H1 (cell line): Measurements from ENCODE around the gene B4GALNT1. TPM values are rescaled to one million over a fixed set of nuclear protein-coding genes. Genes with fewer than 3 reads are reported as not detected.
A peak's percentile ranks its signal among the peaks of the same experiment; 100 is the strongest.

Experiments
- ASH2L ChIP-seq: fragments of 200-600, 300-600 bp; sonication (generic); IDR thresholded peaks from one replicate; pipeline ENCODE4 v1.7.1; 2017; ENCODE audit warnings: low read length
- CBX8 ChIP-seq: fragments of 300-800, 300-1000 bp; sonication (generic); IDR thresholded peaks from 2 replicates; pipeline ENCODE4 v1.7.1; 2016; ENCODE audit warnings: low read depth, low read length, borderline replicate concordance
- CHD2 ChIP-seq: IDR thresholded peaks from 2 replicates; pipeline ENCODE4 v1.6.1; 2012; ENCODE audit warnings: low read length, improper control_type of control experiment
- CREB1 ChIP-seq: IDR thresholded peaks from 2 replicates; pipeline ENCODE4 v1.6.1; 2012; ENCODE audit warnings: inconsistent platforms
- CTBP2 ChIP-seq: IDR thresholded peaks from 2 replicates; pipeline ENCODE4 v1.7.0; 2011; ENCODE audit warnings: borderline replicate concordance, mild to moderate bottlenecking, moderate library complexity, mixed read lengths, low read length; ENCODE audit not compliant: insufficient read depth, insufficient read length
- GABPA ChIP-seq: IDR thresholded peaks from 2 replicates; pipeline ENCODE4 v1.6.1; 2011; ENCODE audit warnings: mild to moderate bottlenecking, low read length, moderate library complexity, borderline replicate concordance; ENCODE audit not compliant: insufficient read depth
- HDAC2 ChIP-seq, 2 experiments: fragments of 300-600 bp in 1 of 2; sonication (generic) in 1 of 2; IDR thresholded peaks; 2 replicates each; pipeline ENCODE4 v1.6.1; 2011 to 2012; ENCODE audit warnings: low read depth in 2 of 2, low read length in 2 of 2, mild to moderate bottlenecking in 2 of 2, moderate library complexity in 2 of 2, borderline replicate concordance in 1 of 2, inconsistent platforms in 1 of 2
- JUN ChIP-seq: IDR thresholded peaks from 2 replicates; pipeline ENCODE4 v1.6.1; 2011; ENCODE audit warnings: low read depth, mild to moderate bottlenecking, improper control_type of control experiment, low read length
- JUND ChIP-seq: IDR thresholded peaks from 2 replicates; pipeline ENCODE4 v1.6.1; 2011; ENCODE audit warnings: mild to moderate bottlenecking, improper control_type of control experiment, low read length
- KDM4A ChIP-seq: IDR thresholded peaks from one replicate; pipeline ENCODE4 v1.7.1; 2012; ENCODE audit warnings: low read depth, mild to moderate bottlenecking, moderate library complexity, low read length, inconsistent platforms; ENCODE audit not compliant: severe bottlenecking
- MAFK ChIP-seq: IDR thresholded peaks from 2 replicates; pipeline ENCODE4 v1.6.1; 2012; ENCODE audit warnings: low read depth, mild to moderate bottlenecking, improper control_type of control experiment, low read length
- POLR2A ChIP-seq, 2 experiments: IDR thresholded peaks; 1 replicate in 1 of 2; 2 replicates in 1 of 2; pipeline ENCODE4 v1.6.1; 2011; ENCODE audit warnings: low read depth in 2 of 2, low read length in 2 of 2, mild to moderate bottlenecking in 2 of 2; ENCODE audit errors: control extremely low read depth in 1 of 2
- RFX5 ChIP-seq: IDR thresholded peaks from 2 replicates; pipeline ENCODE4 v1.6.1; 2011; ENCODE audit warnings: low read depth, low read length, improper control_type of control experiment, borderline replicate concordance
- RXRA ChIP-seq: IDR thresholded peaks from 2 replicates; pipeline ENCODE4 v1.6.1; 2011; ENCODE audit warnings: low read depth, mild to moderate bottlenecking, low read length, moderate library complexity; ENCODE audit not compliant: insufficient read depth
- SAP30 ChIP-seq: fragments of 300-600 bp; sonication (generic); IDR thresholded peaks from 2 replicates; pipeline ENCODE4 v1.7.1; 2012; ENCODE audit warnings: low read length, moderate library complexity, mild to moderate bottlenecking, inconsistent platforms; ENCODE audit not compliant: insufficient read depth, insufficient replicate concordance
- SIN3A ChIP-seq, 2 experiments: IDR thresholded peaks in 1 of 2; conservative IDR thresholded peaks in 1 of 2; 2 replicates each; pipeline ENCODE4 v1.6.1; 2011 to 2012; ENCODE audit warnings: low read length in 2 of 2, improper control_type of control experiment in 1 of 2, low read depth in 1 of 2, mild to moderate bottlenecking in 1 of 2
- SP1 ChIP-seq: IDR thresholded peaks from 2 replicates; pipeline ENCODE4 v1.6.1; 2011; ENCODE audit warnings: low read depth, low read length
- SP2 ChIP-seq: IDR thresholded peaks from 2 replicates; pipeline ENCODE4 v1.6.1; 2012; ENCODE audit warnings: mild to moderate bottlenecking, low read length, inconsistent platforms
- SP4 ChIP-seq: IDR thresholded peaks from 2 replicates; pipeline ENCODE4 v1.6.1; 2012; ENCODE audit warnings: low read length, inconsistent platforms
- TAF1 ChIP-seq: IDR thresholded peaks from 2 replicates; pipeline ENCODE4 v1.6.1; 2011; ENCODE audit warnings: mild to moderate bottlenecking, low read depth, low read length
- TBP ChIP-seq: IDR thresholded peaks from 2 replicates; pipeline ENCODE4 v1.6.1; 2011; ENCODE audit warnings: low read depth, low read length, improper control_type of control experiment
- polyA plus RNA-seq, 7 experiments: library from polyadenylated mRNA; depleted of rRNA in 3 of 7; stranded (reverse) in 5 of 7; unstranded in 2 of 7; fragments of >200 nt in 5 of 7; fragments of 200-250 nt in 2 of 7; gene quantifications; 1 replicate in 5 of 7; 2 replicates in 1 of 7; 4 replicates in 1 of 7; pipeline versions ENCODE4 v1.2.1 to v1.2.3, GENCODE V29; 2011 to 2013; ENCODE audit warnings: missing spikeins in 2 of 7, mixed read lengths in 2 of 7
- total RNA-seq: library from RNA; stranded (reverse); fragmentation: NEBNext Ultra II Directional; extraction: Animal tissue kit (Norgen Biotek cat#: 25700); gene quantifications from 2 replicates; pipeline ENCODE4 v1.2.1, GENCODE V29; 2021
- TF ChIP-seq, protein P1 (sequence below): IDR thresholded peaks from 2 replicates; pipeline ENCODE4 v1.6.1; 2011; ENCODE audit warnings: low read length, improper control_type of control experiment
- TF ChIP-seq, protein P2 (sequence below): IDR thresholded peaks from 2 replicates; pipeline ENCODE4 v1.6.1; 2011; ENCODE audit warnings: low read depth, mild to moderate bottlenecking, low read length; ENCODE audit not compliant: insufficient read depth
- TF ChIP-seq, protein P3 (sequence below): IDR thresholded peaks from 2 replicates; pipeline ENCODE4 v1.6.1; 2012; ENCODE audit warnings: inconsistent platforms

B4GALNT1 gene
- total and polyA plus RNA-seq, 2 of the 8 experiments (the other 6 are each of a cell fraction or from before 2014, with no cell fraction given), result 1.5 to 2.3 TPM

DNA sequence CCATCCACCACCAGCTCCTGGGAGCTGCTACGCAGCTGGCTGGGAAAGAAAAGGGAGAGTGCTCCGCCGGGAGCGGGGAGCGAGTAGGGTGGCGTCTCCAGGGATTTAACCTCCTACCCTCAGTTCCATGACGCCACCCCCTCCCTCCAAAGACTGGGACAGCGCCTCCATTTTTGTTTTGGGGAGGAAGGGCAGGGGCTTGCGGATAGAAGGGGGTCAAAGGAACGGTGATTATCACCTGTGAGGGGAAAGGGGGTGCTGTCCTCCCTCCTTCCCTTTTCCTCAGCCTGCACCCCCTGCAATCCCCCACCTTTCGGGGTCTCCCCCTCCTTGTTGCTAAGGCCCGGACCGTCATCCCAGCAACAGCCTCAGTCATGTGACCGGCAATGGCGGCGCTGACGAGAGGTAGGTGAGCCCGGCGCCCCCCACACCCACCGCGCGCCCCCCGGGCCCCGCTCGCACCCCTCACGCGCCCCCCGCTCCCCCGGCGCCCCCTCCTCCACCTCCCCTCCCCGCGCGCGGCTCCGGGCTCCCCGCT, 28.5 kb downstream of the B4GALNT1 start, which contains the start of gene DTX3 (continued):
- peak in 1 of 2 experiments; percentile 64; a peak in 2 of 4 replicates for TF ChIP-seq SIN3A (conservative IDR thresholded peaks at IDR 0.05 in 1 of 2, IDR thresholded peaks at IDR 0.05 in 1 of 2; ENCODE audit: low read depth in 1 of 2, low read length in 2 of 2)
- TF ChIP-seq POLR2A (IDR thresholded peaks at IDR 0.05; ENCODE audit: control extremely low read depth in 1 of 2, low read depth in 2 of 2, low read length in 2 of 2), result peak in 1 of 2 experiments; percentile 18; a peak in 1 of 3 replicates
- TF ChIP-seq SP4, result no peak
- no peak for TF ChIP-seq RFX5
- TF ChIP-seq CBX8, result no peak
- no peak for TF ChIP-seq CTBP2
- peak; percentile 85 for TF ChIP-seq KDM4A
- TF ChIP-seq, protein P1, sequence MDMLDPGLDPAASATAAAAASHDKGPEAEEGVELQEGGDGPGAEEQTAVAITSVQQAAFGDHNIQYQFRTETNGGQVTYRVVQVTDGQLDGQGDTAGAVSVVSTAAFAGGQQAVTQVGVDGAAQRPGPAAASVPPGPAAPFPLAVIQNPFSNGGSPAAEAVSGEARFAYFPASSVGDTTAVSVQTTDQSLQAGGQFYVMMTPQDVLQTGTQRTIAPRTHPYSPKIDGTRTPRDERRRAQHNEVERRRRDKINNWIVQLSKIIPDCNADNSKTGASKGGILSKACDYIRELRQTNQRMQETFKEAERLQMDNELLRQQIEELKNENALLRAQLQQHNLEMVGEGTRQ, result peak; percentile 70
- TF ChIP-seq GABPA, result no peak
- TF ChIP-seq CREB1, result no peak
- TF ChIP-seq TAF1, result peak; percentile 67
- TF ChIP-seq SP2, result no peak
- TF ChIP-seq TBP, result peak; percentile 37; the same call in 1 of the 2 replicates
- no peak for TF ChIP-seq SP1
- no peak for TF ChIP-seq HDAC2 (IDR thresholded peaks at IDR 0.05; ENCODE audit: borderline replicate concordance in 1 of 2, low read depth in 2 of 2, low read length in 2 of 2)
- TF ChIP-seq, protein P2, sequence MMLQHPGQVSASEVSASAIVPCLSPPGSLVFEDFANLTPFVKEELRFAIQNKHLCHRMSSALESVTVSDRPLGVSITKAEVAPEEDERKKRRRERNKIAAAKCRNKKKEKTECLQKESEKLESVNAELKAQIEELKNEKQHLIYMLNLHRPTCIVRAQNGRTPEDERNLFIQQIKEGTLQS, result no peak
- no peak for TF ChIP-seq RXRA
- TF ChIP-seq MAFK, result no peak
- TF ChIP-seq JUN, result no peak
- TF ChIP-seq ASH2L, result peak; percentile 66
- TF ChIP-seq, protein P3, sequence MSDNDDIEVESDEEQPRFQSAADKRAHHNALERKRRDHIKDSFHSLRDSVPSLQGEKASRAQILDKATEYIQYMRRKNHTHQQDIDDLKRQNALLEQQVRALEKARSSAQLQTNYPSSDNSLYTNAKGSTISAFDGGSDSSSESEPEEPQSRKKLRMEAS, result no peak
- TF ChIP-seq JUND, result peak; percentile 32; the same call in 1 of the 2 replicates
- no peak for TF ChIP-seq CHD2
- no peak for TF ChIP-seq SAP30
